Thoracic aorta (tissue), 2 donors: ENCODE results near the gene FAM163A. TPM values are rescaled to one million over a fixed set of nuclear protein-coding genes. Genes with fewer than 3 reads are reported as not detected.

Experiments used
- ATAC-seq: fragments of 150-250 bp; one replicate; pipeline ENCODE4 v1.8.0; 2017; ENCODE audit warnings: low read depth; ENCODE audit not compliant: insufficient number of reproducible peaks, low FRiP score
- DNase-seq: peaks from one replicate; pipeline ENCODE4 v3.0.0-alpha.2; 2020; ENCODE audit warnings: low spot score
- H3K27ac ChIP-seq, 2 donors: fragments of 200-600 bp; sonication (generic); 1 replicate in 1 of 2; 2 replicates in 1 of 2; pipeline ENCODE4 v1.5.1; 2016; ENCODE audit warnings: mild to moderate bottlenecking in 2 of 2, moderate library complexity in 2 of 2
- H3K27me3 ChIP-seq: fragments of 200-600 bp; sonication (generic); replicated peaks from 2 replicates; pipeline ENCODE4 v1.6.0; 2016; ENCODE audit warnings: mild to moderate bottlenecking; ENCODE audit not compliant: insufficient read depth
- H3K36me3 ChIP-seq: fragments of 200-600 bp; sonication (generic); one replicate; pipeline ENCODE4 v1.5.1; 2016
- H3K4me1 ChIP-seq, 2 donors: fragments of 200-600 bp; sonication (generic); 1 replicate in 1 of 2; 2 replicates in 1 of 2; pipeline versions ENCODE4 v1.5.1 to v1.6.0; 2016; ENCODE audit warnings: low read depth in 2 of 2, mild to moderate bottlenecking in 1 of 2; ENCODE audit not compliant: control insufficient read depth in 1 of 2
- H3K4me3 ChIP-seq: fragments of 200-600 bp; sonication (generic); 2 replicates; pipeline ENCODE4 v1.5.1; 2016; ENCODE audit warnings: mild to moderate bottlenecking
- H3K9me3 ChIP-seq: fragments of 200-600 bp; sonication (generic); 2 replicates; pipeline ENCODE4 v1.5.1; 2016
- total RNA-seq, 2 donors: library from RNA; depleted of rRNA; stranded (reverse); fragments of >200 nt; gene quantifications; one replicate each; pipeline versions ENCODE4 v1.1.0 to v1.2.3, GENCODE V29; 2016
- TF ChIP-seq, protein P1 (sequence below): fragments of 200-600 bp; sonication (generic); IDR thresholded peaks from one replicate; pipeline ENCODE4 v1.5.1; 2019; ENCODE audit warnings: antibody characterized with exemption

The FAM163A gene
- total RNA-seq, 2 donors from 2014 or later = not detected

DNA sequence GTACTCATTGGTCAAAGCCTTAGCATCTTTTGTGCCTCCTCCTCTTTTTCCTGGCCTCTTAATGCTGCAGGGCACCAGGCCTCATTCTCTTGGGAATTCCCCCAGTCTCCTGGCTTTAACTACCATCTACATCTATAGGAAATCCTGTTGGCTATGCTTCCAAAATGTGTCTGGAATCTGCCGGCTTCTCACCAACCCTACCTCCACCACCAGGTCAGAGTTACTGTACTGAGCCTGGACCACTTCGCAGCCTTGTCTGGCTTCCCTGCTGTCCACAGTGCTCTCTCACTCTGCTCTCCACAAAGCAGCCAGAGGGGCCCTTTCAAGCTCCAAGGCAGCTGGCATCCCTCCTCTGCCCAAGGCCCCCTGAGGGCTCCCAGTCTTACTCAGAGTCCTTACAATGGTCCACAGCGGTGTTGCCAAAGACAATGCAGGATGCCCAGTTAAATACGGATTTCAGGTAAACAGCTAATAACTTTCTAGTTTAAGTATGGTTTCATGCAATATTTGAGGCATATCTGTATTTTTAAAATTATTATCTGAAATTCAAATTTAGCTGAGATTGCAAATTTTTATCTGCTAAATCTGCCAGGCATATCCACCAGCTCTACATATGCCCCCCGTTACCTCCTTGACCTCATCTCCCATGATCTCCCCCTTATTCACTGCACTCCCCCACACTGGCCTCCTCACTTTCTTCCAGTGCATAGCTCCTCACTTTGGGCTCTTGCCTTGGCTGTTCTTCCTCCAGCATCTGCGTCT is 34.5 kb upstream of the FAM163A start:
- no peak overlapping the region for H3K27ac ChIP-seq
- no peaks in the 10 kb centered on the region for H3K4me1 ChIP-seq
- no peak overlapping the region for H3K4me3 ChIP-seq
- H3K36me3 ChIP-seq = no peaks in the 10 kb centered on the region
- ATAC-seq (no peak), DNase-seq (no peak)
- H3K9me3 ChIP-seq = peaks cover 3% of the 10 kb centered on the region
- no peaks in the 10 kb centered on the region for H3K27me3 ChIP-seq
- TF ChIP-seq, protein P1, sequence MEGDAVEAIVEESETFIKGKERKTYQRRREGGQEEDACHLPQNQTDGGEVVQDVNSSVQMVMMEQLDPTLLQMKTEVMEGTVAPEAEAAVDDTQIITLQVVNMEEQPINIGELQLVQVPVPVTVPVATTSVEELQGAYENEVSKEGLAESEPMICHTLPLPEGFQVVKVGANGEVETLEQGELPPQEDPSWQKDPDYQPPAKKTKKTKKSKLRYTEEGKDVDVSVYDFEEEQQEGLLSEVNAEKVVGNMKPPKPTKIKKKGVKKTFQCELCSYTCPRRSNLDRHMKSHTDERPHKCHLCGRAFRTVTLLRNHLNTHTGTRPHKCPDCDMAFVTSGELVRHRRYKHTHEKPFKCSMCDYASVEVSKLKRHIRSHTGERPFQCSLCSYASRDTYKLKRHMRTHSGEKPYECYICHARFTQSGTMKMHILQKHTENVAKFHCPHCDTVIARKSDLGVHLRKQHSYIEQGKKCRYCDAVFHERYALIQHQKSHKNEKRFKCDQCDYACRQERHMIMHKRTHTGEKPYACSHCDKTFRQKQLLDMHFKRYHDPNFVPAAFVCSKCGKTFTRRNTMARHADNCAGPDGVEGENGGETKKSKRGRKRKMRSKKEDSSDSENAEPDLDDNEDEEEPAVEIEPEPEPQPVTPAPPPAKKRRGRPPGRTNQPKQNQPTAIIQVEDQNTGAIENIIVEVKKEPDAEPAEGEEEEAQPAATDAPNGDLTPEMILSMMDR = no peak

DNA sequence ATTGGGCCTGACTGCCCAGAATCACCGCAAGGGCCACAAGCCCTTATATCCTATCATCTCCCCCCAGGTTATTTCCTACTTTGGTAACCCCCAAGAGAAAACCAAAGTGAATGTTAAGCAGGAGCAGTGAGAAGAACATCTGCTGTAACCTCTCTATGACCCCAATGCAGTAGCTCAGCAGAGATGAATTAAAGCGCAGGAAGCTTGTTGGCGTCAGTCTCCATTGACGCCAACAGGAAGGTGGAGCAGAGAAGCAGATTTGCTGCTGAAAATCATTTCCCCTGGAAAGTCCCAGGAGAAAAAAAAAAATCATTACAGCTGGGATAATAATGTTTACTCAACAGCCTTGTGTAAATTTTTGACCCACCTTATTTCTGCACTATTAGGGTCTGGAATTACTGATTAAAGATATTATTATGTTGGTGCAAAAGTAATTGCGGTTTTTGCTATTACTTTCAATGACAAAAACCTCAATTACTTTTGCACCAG is 33.2 kb upstream of the FAM163A start:
- Histone ChIP-seq H3K27ac (no peak overlapping the region), H3K27me3 (no peaks in the 10 kb centered on the region), H3K36me3 (no peaks in the 10 kb centered on the region), H3K9me3 (peaks cover 11% of the 10 kb centered on the region), H3K4me3 (no peak overlapping the region), H3K4me1 (no peaks in the 10 kb centered on the region)
- no peak for ATAC-seq
- TF ChIP-seq, protein P1 = no peak
- no peak for DNase-seq

DNA sequence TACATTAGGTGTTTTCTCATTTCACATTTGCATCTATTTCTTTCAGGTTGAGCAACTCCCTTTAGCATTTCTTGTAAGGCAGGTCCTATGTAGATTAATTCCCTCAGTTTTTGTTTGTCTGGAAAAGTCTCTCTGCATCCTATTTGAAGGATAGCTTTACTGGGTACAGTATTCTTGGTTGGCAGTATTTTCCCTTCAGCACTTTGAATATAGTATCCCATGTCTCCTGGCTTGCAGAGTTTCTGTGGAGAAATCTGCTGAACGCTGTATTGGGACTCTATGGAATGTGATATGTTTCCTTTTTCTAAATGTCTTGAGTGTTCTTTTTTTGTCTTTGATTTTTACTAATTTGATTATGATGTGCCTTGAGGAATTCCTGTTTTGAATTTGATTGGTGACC is 28.9 kb upstream of the FAM163A start:
- Histone ChIP-seq H3K36me3 (no peaks in the 10 kb centered on the region), H3K27ac (no peak overlapping the region), H3K4me3 (no peak overlapping the region), H3K27me3 (no peaks in the 10 kb centered on the region), H3K4me1 (no peaks in the 10 kb centered on the region), H3K9me3 (peaks cover 20% of the 10 kb centered on the region)
- TF ChIP-seq, protein P1 = no peak
- ATAC-seq = no peak
- DNase-seq = no peak

DNA sequence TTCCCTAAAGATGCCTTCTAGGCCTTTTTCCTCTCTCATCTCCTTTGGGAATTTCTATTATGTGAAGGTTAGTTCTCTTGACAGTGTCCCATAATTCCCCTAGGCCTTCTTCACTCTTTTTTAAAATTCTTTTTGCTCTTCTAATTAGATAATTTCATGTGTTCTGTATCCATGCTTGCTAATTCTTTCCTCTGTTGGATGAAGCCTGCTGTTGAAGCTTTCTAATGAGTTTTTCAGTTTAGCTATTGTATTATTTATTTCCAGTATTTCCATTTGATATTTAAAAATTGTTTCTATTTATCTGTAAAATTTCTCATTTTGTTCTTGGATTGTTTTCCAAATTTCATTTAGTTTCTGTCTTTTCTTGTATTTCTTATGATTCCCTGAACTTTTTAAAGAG is 28.5 kb upstream of the FAM163A start:
- Histone ChIP-seq H3K36me3 (no peaks in the 10 kb centered on the region), H3K4me1 (no peaks in the 10 kb centered on the region), H3K4me3 (no peak overlapping the region), H3K9me3 (peaks cover 20% of the 10 kb centered on the region), H3K27me3 (no peaks in the 10 kb centered on the region), H3K27ac (no peak overlapping the region)
- DNase-seq (no peak), ATAC-seq (no peak)
- TF ChIP-seq, protein P1 = no peak

DNA sequence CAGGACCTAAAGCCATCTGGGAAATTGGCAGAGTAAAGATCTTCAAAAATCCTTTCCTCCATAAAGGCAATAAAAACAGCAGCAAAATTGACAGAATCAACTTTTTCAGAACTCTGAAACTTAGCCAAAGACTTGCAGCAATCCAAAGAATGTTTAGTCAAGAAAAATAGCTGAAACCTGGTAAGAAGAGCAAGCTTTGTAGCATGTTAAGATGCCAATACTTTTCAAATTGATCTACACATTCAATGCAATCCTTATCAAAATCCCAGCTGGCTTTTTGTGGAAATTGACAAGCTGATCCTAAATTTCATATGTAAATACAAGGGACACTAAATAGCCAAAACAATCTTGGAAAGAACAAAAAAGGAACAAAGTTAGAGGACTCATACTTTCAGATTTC is 23.8 kb upstream of the FAM163A start:
- Histone ChIP-seq H3K36me3 (no peaks in the 10 kb centered on the region), H3K9me3 (peaks cover 14% of the 10 kb centered on the region), H3K4me1 (no peaks in the 10 kb centered on the region), H3K27me3 (no peaks in the 10 kb centered on the region), H3K4me3 (no peak overlapping the region), H3K27ac (no peak overlapping the region)
- DNase-seq = no peak
- TF ChIP-seq, protein P1 = no peak
- no peak for ATAC-seq
